ENCODE measurements around the gene RNF213.

The RNF213 gene

GRCh38 chr17:80352216-80352895 is 91.7 kb downstream of the RNF213 start:
- no peak overlapping the region for H3K27ac ChIP-seq (replicated peaks)
- H3K27me3 ChIP-seq (ENCODE audit: insufficient read depth, poor library complexity, severe bottlenecking): no peaks in the 10 kb centered on the region
- no peak for TF ChIP-seq GABPA (IDR thresholded peaks at IDR 0.05; ENCODE audit: low read depth)
- TF ChIP-seq, protein P1, sequence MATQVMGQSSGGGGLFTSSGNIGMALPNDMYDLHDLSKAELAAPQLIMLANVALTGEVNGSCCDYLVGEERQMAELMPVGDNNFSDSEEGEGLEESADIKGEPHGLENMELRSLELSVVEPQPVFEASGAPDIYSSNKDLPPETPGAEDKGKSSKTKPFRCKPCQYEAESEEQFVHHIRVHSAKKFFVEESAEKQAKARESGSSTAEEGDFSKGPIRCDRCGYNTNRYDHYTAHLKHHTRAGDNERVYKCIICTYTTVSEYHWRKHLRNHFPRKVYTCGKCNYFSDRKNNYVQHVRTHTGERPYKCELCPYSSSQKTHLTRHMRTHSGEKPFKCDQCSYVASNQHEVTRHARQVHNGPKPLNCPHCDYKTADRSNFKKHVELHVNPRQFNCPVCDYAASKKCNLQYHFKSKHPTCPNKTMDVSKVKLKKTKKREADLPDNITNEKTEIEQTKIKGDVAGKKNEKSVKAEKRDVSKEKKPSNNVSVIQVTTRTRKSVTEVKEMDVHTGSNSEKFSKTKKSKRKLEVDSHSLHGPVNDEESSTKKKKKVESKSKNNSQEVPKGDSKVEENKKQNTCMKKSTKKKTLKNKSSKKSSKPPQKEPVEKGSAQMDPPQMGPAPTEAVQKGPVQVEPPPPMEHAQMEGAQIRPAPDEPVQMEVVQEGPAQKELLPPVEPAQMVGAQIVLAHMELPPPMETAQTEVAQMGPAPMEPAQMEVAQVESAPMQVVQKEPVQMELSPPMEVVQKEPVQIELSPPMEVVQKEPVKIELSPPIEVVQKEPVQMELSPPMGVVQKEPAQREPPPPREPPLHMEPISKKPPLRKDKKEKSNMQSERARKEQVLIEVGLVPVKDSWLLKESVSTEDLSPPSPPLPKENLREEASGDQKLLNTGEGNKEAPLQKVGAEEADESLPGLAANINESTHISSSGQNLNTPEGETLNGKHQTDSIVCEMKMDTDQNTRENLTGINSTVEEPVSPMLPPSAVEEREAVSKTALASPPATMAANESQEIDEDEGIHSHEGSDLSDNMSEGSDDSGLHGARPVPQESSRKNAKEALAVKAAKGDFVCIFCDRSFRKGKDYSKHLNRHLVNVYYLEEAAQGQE (IDR thresholded peaks at IDR 0.05; ENCODE audit: insufficient replicate concordance, low read depth): no peak
- TF ChIP-seq CTCF (IDR thresholded peaks at IDR 0.05; ENCODE audit: insufficient read depth, low read length): no peak
- no peak for TF ChIP-seq POLR2AphosphoS5 (IDR thresholded peaks at IDR 0.05; ENCODE audit: low read depth)
- TF ChIP-seq SPI1 (IDR thresholded peaks at IDR 0.05; ENCODE audit: borderline replicate concordance, low read depth): no peak
- H3K4me3 ChIP-seq (replicated peaks; ENCODE audit: insufficient read depth, low read length): no peak overlapping the region
- DNase-seq (ENCODE audit: low read depth in 1 of 2, low spot score in 1 of 2): no peak

GRCh38 chr17:80352991-80353665 is 92.5 kb downstream of the RNF213 start:
- no peak for DNase-seq (ENCODE audit: low read depth in 1 of 2, low spot score in 1 of 2)
- Histone ChIP-seq H3K4me3 (replicated peaks; ENCODE audit: insufficient read depth, low read length) (no peak overlapping the region), H3K27me3 (ENCODE audit: insufficient read depth, poor library complexity, severe bottlenecking) (no peaks in the 10 kb centered on the region), H3K27ac (replicated peaks) (no peak overlapping the region)
- TF ChIP-seq GABPA (IDR thresholded peaks at IDR 0.05; ENCODE audit: low read depth) (no peak), CTCF (IDR thresholded peaks at IDR 0.05; ENCODE audit: insufficient read depth, low read length) (no peak), POLR2AphosphoS5 (IDR thresholded peaks at IDR 0.05; ENCODE audit: low read depth) (no peak), SPI1 (IDR thresholded peaks at IDR 0.05; ENCODE audit: borderline replicate concordance, low read depth) (no peak)
- TF ChIP-seq, protein P1 (IDR thresholded peaks at IDR 0.05; ENCODE audit: insufficient replicate concordance, low read depth): no peak

- Histone ChIP-seq H3K27me3 (ENCODE audit: insufficient read depth, poor library complexity, severe bottlenecking) (no peaks in the 10 kb centered on the region), H3K27ac (replicated peaks) (no peak overlapping the region), H3K4me3 (replicated peaks; ENCODE audit: insufficient read depth, low read length) (no peak overlapping the region)
- DNase-seq (ENCODE audit: low read depth in 1 of 2, low spot score in 1 of 2): no peak
- no peak for TF ChIP-seq SPI1 (IDR thresholded peaks at IDR 0.05; ENCODE audit: borderline replicate concordance, low read depth)
- TF ChIP-seq POLR2AphosphoS5 (IDR thresholded peaks at IDR 0.05; ENCODE audit: low read depth): no peak
- no peak for TF ChIP-seq CTCF (IDR thresholded peaks at IDR 0.05; ENCODE audit: insufficient read depth, low read length)
- TF ChIP-seq, protein P1 (IDR thresholded peaks at IDR 0.05; ENCODE audit: insufficient replicate concordance, low read depth): no peak
- no peak for TF ChIP-seq GABPA (IDR thresholded peaks at IDR 0.05; ENCODE audit: low read depth)
Observed at GRCh38 chr17:80353718-80354275, 93.1 kb downstream of the RNF213 start.
